Upper lobe of right lung (tissue), 1 donor: ENCODE measurements around the gene NME3. TPM values are rescaled to one million over a fixed set of nuclear protein-coding genes. Genes with fewer than 3 reads are reported as not detected.

Experiments used
- ATAC-seq: fragments of 200-7000 bp; cut with Tn5 transposase; one replicate; pipeline ENCODE4 v1.9.1; 2020; ENCODE audit warnings: mild to moderate bottlenecking, moderate library complexity
- DNase-seq: peaks from one replicate; pipeline ENCODE4 v3.0.0-alpha.2; 2020
- H3K27ac ChIP-seq: fragments of 200-600 bp; one replicate; pipeline ENCODE4 v1.8.0; 2022
- H3K27me3 ChIP-seq: fragments of 200-600 bp; one replicate; pipeline ENCODE4 v1.8.0; 2022; ENCODE audit warnings: mild to moderate bottlenecking
- H3K36me3 ChIP-seq: fragments of 200-600 bp; one replicate; pipeline ENCODE4 v1.8.0; 2022
- H3K4me1 ChIP-seq: fragments of 200-600 bp; one replicate; pipeline ENCODE4 v1.8.0; 2022
- H3K4me3 ChIP-seq: fragments of 200-600 bp; one replicate; pipeline ENCODE4 v1.8.0; 2022; ENCODE audit warnings: mild to moderate bottlenecking
- H3K9me3 ChIP-seq: fragments of 200-600 bp; one replicate; pipeline ENCODE4 v1.8.0; 2022
- intact Hi-C: fragments of 100-400 bp; cut with DNase I; formaldehyde crosslinking; loops from one replicate; pipeline ENCODE4 v1.11.0; 2022
- total RNA-seq: library from RNA; stranded (reverse); fragmentation: NEBNext Ultra II Directional; extraction: Animal tissue kit (Norgen Biotek cat#: 25700); gene quantifications from one replicate; pipeline ENCODE4 v1.2.1, GENCODE V29; 2021
- TF ChIP-seq, protein P1 (sequence below): fragments of 200-600 bp; IDR thresholded peaks from one replicate; pipeline ENCODE4 v1.8.0; 2022; ENCODE audit warnings: antibody characterized with exemption
- donor health status: DM: no; HTN: yes; CAD: no; lungs with severe emphysema.

The NME3 gene
- total RNA-seq, 1 donor from 2014 or later: 67.2 TPM

DNA sequence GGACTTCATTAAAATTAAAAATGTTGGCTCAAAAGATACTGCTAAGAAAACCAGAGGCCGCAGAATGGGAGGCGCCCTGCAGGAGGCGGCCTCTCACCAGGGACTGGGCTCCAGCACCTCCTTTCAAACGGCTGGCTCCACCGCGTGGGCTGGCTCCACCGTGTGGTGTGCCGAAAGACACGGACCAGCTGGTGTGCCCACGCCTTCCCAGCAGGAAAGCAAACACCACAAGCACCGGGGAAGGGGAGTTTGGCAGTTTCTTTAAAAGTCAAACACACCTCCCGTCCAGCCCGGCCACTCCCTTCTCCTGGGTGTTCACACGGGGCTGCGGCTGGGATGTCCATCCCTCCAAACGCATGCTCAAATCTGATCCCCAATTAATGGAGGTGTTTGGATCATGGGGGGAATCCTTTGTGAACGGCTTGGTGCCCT, 41.4 kb upstream of the NME3 start:
- no peak overlapping the region for H3K27ac ChIP-seq
- peaks cover 52% of the 10 kb centered on the region for H3K36me3 ChIP-seq

DNA sequence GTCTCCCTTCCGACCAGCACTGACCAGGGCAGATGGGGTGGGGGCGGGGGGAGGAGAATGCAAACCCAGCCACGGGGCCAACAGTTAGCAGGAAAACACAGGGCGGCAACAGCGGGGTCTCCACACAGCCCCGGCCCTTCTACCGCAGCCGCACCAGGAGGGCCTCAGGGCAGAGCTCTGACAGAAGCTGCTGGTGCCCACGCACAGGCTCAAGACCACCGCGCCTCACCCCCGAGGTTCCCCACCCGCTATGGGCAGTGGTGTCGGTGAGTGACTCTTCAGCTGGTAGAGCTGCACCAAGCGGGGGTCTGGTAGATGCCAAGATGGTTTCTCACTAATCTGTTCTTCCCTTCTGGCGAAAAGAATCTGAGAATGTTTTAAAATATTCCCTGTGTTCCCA, 39.2 kb upstream of the NME3 start:
- Histone ChIP-seq H3K4me1 (peaks cover 12% of the 10 kb centered on the region), H3K27me3 (no peaks in the 10 kb centered on the region), H3K27ac (no peak overlapping the region), H3K4me3 (no peak overlapping the region), H3K36me3 (peaks cover 45% of the 10 kb centered on the region), H3K9me3 (no peaks in the 10 kb centered on the region)
- intact Hi-C loops: no loop called here
- DNase-seq (no peak), ATAC-seq (no peak)
- TF ChIP-seq, protein P1, sequence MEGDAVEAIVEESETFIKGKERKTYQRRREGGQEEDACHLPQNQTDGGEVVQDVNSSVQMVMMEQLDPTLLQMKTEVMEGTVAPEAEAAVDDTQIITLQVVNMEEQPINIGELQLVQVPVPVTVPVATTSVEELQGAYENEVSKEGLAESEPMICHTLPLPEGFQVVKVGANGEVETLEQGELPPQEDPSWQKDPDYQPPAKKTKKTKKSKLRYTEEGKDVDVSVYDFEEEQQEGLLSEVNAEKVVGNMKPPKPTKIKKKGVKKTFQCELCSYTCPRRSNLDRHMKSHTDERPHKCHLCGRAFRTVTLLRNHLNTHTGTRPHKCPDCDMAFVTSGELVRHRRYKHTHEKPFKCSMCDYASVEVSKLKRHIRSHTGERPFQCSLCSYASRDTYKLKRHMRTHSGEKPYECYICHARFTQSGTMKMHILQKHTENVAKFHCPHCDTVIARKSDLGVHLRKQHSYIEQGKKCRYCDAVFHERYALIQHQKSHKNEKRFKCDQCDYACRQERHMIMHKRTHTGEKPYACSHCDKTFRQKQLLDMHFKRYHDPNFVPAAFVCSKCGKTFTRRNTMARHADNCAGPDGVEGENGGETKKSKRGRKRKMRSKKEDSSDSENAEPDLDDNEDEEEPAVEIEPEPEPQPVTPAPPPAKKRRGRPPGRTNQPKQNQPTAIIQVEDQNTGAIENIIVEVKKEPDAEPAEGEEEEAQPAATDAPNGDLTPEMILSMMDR: no peak

More for the DNA sequence above, 41.4 kb upstream of the NME3 start:
- peak; percentile 92 for DNase-seq
- H3K9me3 ChIP-seq: no peaks in the 10 kb centered on the region
- intact Hi-C loops: no loop called here
- ATAC-seq: peak; percentile 96
- H3K27me3 ChIP-seq: no peaks in the 10 kb centered on the region
- H3K4me1 ChIP-seq: peaks cover 12% of the 10 kb centered on the region
- H3K4me3 ChIP-seq: no peak overlapping the region
- TF ChIP-seq, protein P1: peak; percentile 55

DNA sequence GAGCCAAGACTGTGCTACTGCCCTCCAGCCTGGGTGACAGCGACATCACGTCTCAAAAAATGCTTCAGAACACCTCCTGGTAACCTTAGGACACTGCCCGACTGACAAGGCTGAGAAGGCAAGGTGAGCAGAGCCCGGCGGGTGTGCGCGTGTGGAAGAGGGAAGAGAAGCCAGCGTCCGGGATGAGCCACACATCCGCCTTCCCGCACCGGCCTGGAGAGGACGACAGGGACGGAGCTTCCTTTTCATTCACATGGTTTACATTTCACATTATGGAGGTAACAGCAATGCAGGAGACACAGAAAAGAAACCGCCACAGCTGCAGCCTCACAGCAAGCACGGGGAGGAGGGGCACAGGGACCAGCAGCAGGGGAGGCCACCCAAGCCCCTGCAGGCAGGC, 38.8 kb upstream of the NME3 start:
- DNase-seq: no peak

DNA sequence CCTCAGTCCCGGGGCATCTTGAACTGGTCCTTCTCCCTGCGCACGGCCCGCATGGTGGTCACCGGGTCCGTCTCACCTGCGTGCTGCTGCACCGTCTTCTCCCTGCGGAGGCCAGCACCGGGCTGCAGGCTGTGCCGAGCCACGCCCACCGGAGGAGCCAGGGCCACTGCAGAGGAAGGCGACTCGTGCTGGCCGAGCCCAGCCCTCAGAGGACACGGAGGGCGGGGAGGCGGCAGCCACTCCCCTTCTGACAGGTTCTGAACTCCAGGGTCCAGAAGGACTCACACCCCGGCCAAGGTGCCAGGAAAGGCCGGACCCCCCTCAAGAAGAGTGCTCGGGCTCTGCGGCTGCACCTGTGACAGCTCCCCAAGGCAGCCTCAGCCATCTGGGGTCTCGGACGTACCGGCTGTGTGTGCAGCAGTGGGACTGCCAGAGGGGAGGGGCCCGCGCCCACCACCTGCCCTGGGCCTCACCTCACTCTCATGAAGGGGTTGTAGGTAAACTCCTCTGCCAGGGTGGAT, 38.0 kb upstream of the NME3 start:
- H3K4me1 ChIP-seq: peaks cover 12% of the 10 kb centered on the region
- DNase-seq: no peak
- H3K27me3 ChIP-seq: no peaks in the 10 kb centered on the region
- H3K27ac ChIP-seq: no peak overlapping the region
- no peak overlapping the region for H3K4me3 ChIP-seq
- H3K36me3 ChIP-seq: peaks cover 40% of the 10 kb centered on the region
- no peak for ATAC-seq
- H3K9me3 ChIP-seq: no peaks in the 10 kb centered on the region
- intact Hi-C loops: no loop called here
- TF ChIP-seq, protein P1: no peak

More for the DNA sequence above, 38.8 kb upstream of the NME3 start:
- TF ChIP-seq, protein P1: no peak
- peaks cover 41% of the 10 kb centered on the region for H3K36me3 ChIP-seq
- no peak overlapping the region for H3K27ac ChIP-seq
- no peak overlapping the region for H3K4me3 ChIP-seq
- H3K9me3 ChIP-seq: no peaks in the 10 kb centered on the region
- ATAC-seq: no peak
- H3K4me1 ChIP-seq: peaks cover 12% of the 10 kb centered on the region
- no peaks in the 10 kb centered on the region for H3K27me3 ChIP-seq
- intact Hi-C loops: no loop called here

DNA sequence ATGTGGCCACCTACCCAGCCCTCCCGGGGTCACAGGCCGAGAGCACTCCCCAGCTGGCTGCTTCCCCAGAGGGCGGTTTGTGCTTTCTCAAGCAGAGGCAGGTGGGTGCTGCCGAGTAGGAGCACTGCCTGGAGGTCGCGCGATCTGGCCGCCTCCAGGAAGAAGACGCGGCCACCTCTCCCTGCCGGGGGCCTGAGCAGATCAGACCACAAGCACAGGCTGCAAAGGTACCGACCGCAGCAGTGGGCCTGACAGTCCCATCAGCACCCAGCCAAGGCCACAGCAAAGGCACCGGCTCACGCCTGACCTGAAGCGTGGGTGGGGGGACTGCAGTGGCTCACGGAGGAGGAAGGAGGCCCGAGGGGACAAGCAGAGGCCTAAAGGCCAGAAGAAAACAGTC, 37.3 kb upstream of the NME3 start:
- ATAC-seq (no peak), DNase-seq (no peak)
- H3K36me3 ChIP-seq: peaks cover 36% of the 10 kb centered on the region

More for the DNA sequence above, 37.3 kb upstream of the NME3 start:
- Histone ChIP-seq H3K9me3 (no peaks in the 10 kb centered on the region), H3K27ac (no peak overlapping the region), H3K27me3 (no peaks in the 10 kb centered on the region), H3K4me3 (no peak overlapping the region), H3K4me1 (peaks cover 12% of the 10 kb centered on the region)
- intact Hi-C loops: no loop called here
- TF ChIP-seq, protein P1: no peak
